ENCODE measurements around the gene NAIF1.
A peak's percentile ranks its signal among the peaks of the same experiment; 100 is the strongest.
"Not testable (repeated sequence)": the region's sequence is repeated elsewhere in the genome, so short reads cannot be mapped to it uniquely, and the experiment has no call there.

The NAIF1 gene

GRCh38 chr9:128084746-128085145, 17.6 kb upstream of the NAIF1 start:
- no peak for DNase-seq

- no peak for DNase-seq
Measured at GRCh38 chr9:128082151-128082550, 15.0 kb upstream of the NAIF1 start.

GRCh38 chr9:128081056-128081455, 13.9 kb upstream of the NAIF1 start:
- no peak for DNase-seq

GRCh38 chr9:128080206-128080605, 13.1 kb upstream of the NAIF1 start:
- DNase-seq = no peak

GRCh38 chr9:128078504-128079434, 11.6 kb upstream of the NAIF1 start:
- no peak for DNase-seq

GRCh38 chr9:128077847-128078503, 10.9 kb upstream of the NAIF1 start:
- no peak for DNase-seq

GRCh38 chr9:128073253-128073886, 6.2 kb upstream of the NAIF1 start:
- no peak for DNase-seq

GRCh38 chr9:128072144-128073021, 5.3 kb upstream of the NAIF1 start:
- DNase-seq = peak; percentile 69

- DNase-seq = not testable (repeated sequence)
Measured at GRCh38 chr9:128071475-128071874, 4.4 kb upstream of the NAIF1 start.

- DNase-seq = no peak
Measured at GRCh38 chr9:128070874-128071273, 3.8 kb upstream of the NAIF1 start.

GRCh38 chr9:128068386-128069205, 1.5 kb upstream of the NAIF1 start:
- no peak for DNase-seq

- peak; percentile 99 for DNase-seq
Measured at GRCh38 chr9:128067645-128068385, 695 bp upstream of the NAIF1 start, which contains the start of gene SLC25A25. SLC25A25 (plus strand) TSS chr9:128068232; CDS start chr9:128068320, 88 bp downstream.

GRCh38 chr9:128065907-128066712, 1.0 kb downstream of the NAIF1 start:
- no peak for DNase-seq

GRCh38 chr9:128062846-128063831, 4.0 kb downstream of the NAIF1 start:
- DNase-seq = no peak

- no peak for DNase-seq
Measured at GRCh38 chr9:128062279-128062678, 4.8 kb downstream of the NAIF1 start.

GRCh38 chr9:128061275-128061960, 5.7 kb downstream of the NAIF1 start:
- no peak for DNase-seq

GRCh38 chr9:128059365-128059983, 7.6 kb downstream of the NAIF1 start:
- DNase-seq = no peak
